ENCODE data around the gene ARL15. TPM values are rescaled to one million over a fixed set of nuclear protein-coding genes. Genes with fewer than 3 reads are reported as not detected.

ARL15 gene
- total RNA-seq, 1 donor from 2014 or later = 30.8 TPM

- no peaks in the 10 kb centered on the region for H3K36me3 ChIP-seq
- intact Hi-C loops (cut with DNase I) = no loop called here
- no peak overlapping the region for H3K4me3 ChIP-seq
- DNase-seq = no peak
- no peaks in the 10 kb centered on the region for H3K4me1 ChIP-seq
- no peaks in the 10 kb centered on the region for H3K9me3 ChIP-seq
- no peak for TF ChIP-seq CTCF (IDR thresholded peaks at IDR 0.05)
- no peak overlapping the region for H3K27ac ChIP-seq
- H3K27me3 ChIP-seq (ENCODE audit: low read depth) = no peaks in the 10 kb centered on the region
- no peak for ATAC-seq
Measured at GRCh38 chr5:53965459-53965858, 344.9 kb downstream of the ARL15 start.

- intact Hi-C loops (cut with DNase I) = no loop called here
- no peaks in the 10 kb centered on the region for H3K36me3 ChIP-seq
- H3K27ac ChIP-seq = no peak overlapping the region
- no peak overlapping the region for H3K4me3 ChIP-seq
- no peaks in the 10 kb centered on the region for H3K27me3 ChIP-seq (ENCODE audit: low read depth)
- H3K4me1 ChIP-seq = no peaks in the 10 kb centered on the region
- no peaks in the 10 kb centered on the region for H3K9me3 ChIP-seq
- no peak for TF ChIP-seq CTCF (IDR thresholded peaks at IDR 0.05)
- no peak for ATAC-seq
- no peak for DNase-seq
Measured at GRCh38 chr5:53963958-53964357, 346.4 kb downstream of the ARL15 start.

- intact Hi-C loops (cut with DNase I) = no loop called here
- Histone ChIP-seq H3K27ac (no peak overlapping the region), H3K9me3 (peaks cover 1% of the 10 kb centered on the region), H3K4me3 (no peak overlapping the region), H3K36me3 (no peaks in the 10 kb centered on the region), H3K27me3 (ENCODE audit: low read depth) (no peaks in the 10 kb centered on the region), H3K4me1 (no peaks in the 10 kb centered on the region)
- TF ChIP-seq CTCF (IDR thresholded peaks at IDR 0.05) = no peak
- no peak for ATAC-seq
- no peak for DNase-seq
Measured at GRCh38 chr5:53962306-53962705, 348.1 kb downstream of the ARL15 start.

- no peak for DNase-seq
- Histone ChIP-seq H3K4me1 (no peaks in the 10 kb centered on the region), H3K27me3 (ENCODE audit: low read depth) (no peaks in the 10 kb centered on the region), H3K4me3 (no peak overlapping the region), H3K27ac (no peak overlapping the region), H3K36me3 (no peaks in the 10 kb centered on the region), H3K9me3 (peaks cover 13% of the 10 kb centered on the region)
- ATAC-seq = no peak
- intact Hi-C loops (cut with DNase I) = no loop called here
- TF ChIP-seq CTCF (IDR thresholded peaks at IDR 0.05) = no peak
Measured at GRCh38 chr5:53956632-53957031, 353.7 kb downstream of the ARL15 start.

GRCh38 chr5:53956196-53956595, 354.2 kb downstream of the ARL15 start:
- peaks cover 13% of the 10 kb centered on the region for H3K9me3 ChIP-seq
- no peak for ATAC-seq

More at GRCh38 chr5:53956196-53956595, 354.2 kb downstream of the ARL15 start:
- H3K4me3 ChIP-seq = no peak overlapping the region
- intact Hi-C loops (cut with DNase I) = no loop called here
- no peak overlapping the region for H3K27ac ChIP-seq
- TF ChIP-seq CTCF (IDR thresholded peaks at IDR 0.05) = no peak
- no peaks in the 10 kb centered on the region for H3K36me3 ChIP-seq
- H3K27me3 ChIP-seq (ENCODE audit: low read depth) = no peaks in the 10 kb centered on the region
- no peaks in the 10 kb centered on the region for H3K4me1 ChIP-seq
- DNase-seq = no peak
